Measurements from ENCODE around the gene TOP1. TPM values are rescaled to one million over a fixed set of nuclear protein-coding genes. Genes with fewer than 3 reads are reported as not detected.
A peak's percentile ranks its signal among the peaks of the same experiment; 100 is the strongest.

Gene TOP1
- total RNA-seq, 1 experiment from 2014 or later: 129 TPM

GRCh38 chr20:41135187-41135887, 106.7 kb downstream of the TOP1 start:
- peak; percentile 80 for DNase-seq
- CTCF ChIA-PET: interaction anchor here (0.5 to 2.9 kb wide), 17 partner anchors 8 to 276 kb away, joined by 3 to 56 read pairs (median 5); partner anchors contain the start of gene LPIN3
- peaks cover 35% of the 10 kb centered on the region for H3K4me1 Mint-ChIP-seq (ENCODE audit: low read depth, unreplicated experiment)
- no TSS peak for BruUV-seq (replicated peaks)
- intact Hi-C loops (cut with micrococcal nuclease; ENCODE audit: unreplicated experiment): loop anchor here (1.0 to 2.0 kb wide), 4 partner anchors 38 to 205 kb away; partner anchors contain the start of gene LPIN3
- H3K36me3 Mint-ChIP-seq (ENCODE audit: insufficient read depth, unreplicated experiment): peaks cover 46% of the 10 kb centered on the region
- peak; percentile 93 for TF ChIP-seq CTCF (IDR thresholded peaks at IDR 0.05; ENCODE audit: unreplicated experiment)
- H3K4me3 Mint-ChIP-seq (ENCODE audit: low read depth, unreplicated experiment): peak overlapping the region; percentile 78
- no peaks in the 10 kb centered on the region for H3K9me3 Mint-ChIP-seq (ENCODE audit: low read depth, unreplicated experiment)
- H3K27me3 Mint-ChIP-seq (ENCODE audit: unreplicated experiment): no peaks in the 10 kb centered on the region
- H3K27ac Mint-ChIP-seq (ENCODE audit: unreplicated experiment): peak overlapping the region; percentile 82

GRCh38 chr20:41135888-41136679, 107.5 kb downstream of the TOP1 start:
- DNase-seq: no peak
- BruUV-seq (replicated peaks): no TSS peak
- intact Hi-C loops (cut with micrococcal nuclease; ENCODE audit: unreplicated experiment): loop anchor here (1.0 to 2.0 kb wide), 4 partner anchors 37 to 205 kb away; partner anchors contain the start of gene LPIN3
- Mint-ChIP-seq H3K4me1 (ENCODE audit: low read depth, unreplicated experiment) (peaks cover 39% of the 10 kb centered on the region), H3K9me3 (ENCODE audit: low read depth, unreplicated experiment) (no peaks in the 10 kb centered on the region), H3K27ac (ENCODE audit: unreplicated experiment) (peak overlapping the region; percentile 82), H3K4me3 (ENCODE audit: low read depth, unreplicated experiment) (peak overlapping the region; percentile 78), H3K36me3 (ENCODE audit: insufficient read depth, unreplicated experiment) (peaks cover 46% of the 10 kb centered on the region), H3K27me3 (ENCODE audit: unreplicated experiment) (no peaks in the 10 kb centered on the region)
- CTCF ChIA-PET: interaction anchor here (0.7 to 2.9 kb wide), 16 partner anchors 8 to 275 kb away, joined by 3 to 56 read pairs (median 4); partner anchors contain the start of gene LPIN3
- no peak for TF ChIP-seq CTCF (IDR thresholded peaks at IDR 0.05; ENCODE audit: unreplicated experiment)

GRCh38 chr20:41136680-41137613, 108.3 kb downstream of the TOP1 start, which contains the start of gene PLCG1:
TSS of gene PLCG1 (plus strand) at chr20:41137543. CDS start at chr20:41137642, 99 bp downstream.
- intact Hi-C loops (cut with micrococcal nuclease; ENCODE audit: unreplicated experiment): no loop called here

More at GRCh38 chr20:41136680-41137613, 108.3 kb downstream of the TOP1 start, which contains the start of gene PLCG1:
- peaks cover 44% of the 10 kb centered on the region for H3K36me3 Mint-ChIP-seq (ENCODE audit: insufficient read depth, unreplicated experiment)
- DNase-seq: peak; percentile 96
- peak within 1 kb of the TSS; percentile 82 for H3K27ac Mint-ChIP-seq (ENCODE audit: unreplicated experiment)
- no TSS peak for BruUV-seq (replicated peaks)
- H3K27me3 Mint-ChIP-seq (ENCODE audit: unreplicated experiment): no peaks in the 10 kb centered on the region
- CTCF ChIA-PET: interaction anchor here (0.7 to 2.9 kb wide), 6 partner anchors 9 to 203 kb away, joined by 3 to 56 read pairs (median 3); partner anchors contain the start of gene LPIN3
- peak within 1 kb of the TSS; percentile 78 for H3K4me3 Mint-ChIP-seq (ENCODE audit: low read depth, unreplicated experiment)
- H3K9me3 Mint-ChIP-seq (ENCODE audit: low read depth, unreplicated experiment): no peaks in the 10 kb centered on the region
- TF ChIP-seq CTCF (IDR thresholded peaks at IDR 0.05; ENCODE audit: unreplicated experiment): no peak
- H3K4me1 Mint-ChIP-seq (ENCODE audit: low read depth, unreplicated experiment): peaks cover 45% of the 10 kb centered on the region

All from Calu3 (cell line).